NCI-H1436 treated with DMSO at 0.1 percent for 48 hours (cell line): ENCODE data around the gene VPS51.
"Not testable (repeated sequence)": the region's sequence is repeated elsewhere in the genome, so short reads cannot be mapped to it uniquely, and the experiment has no call there.

ENCODE experiments used
- DNase-seq: peaks from one replicate; lab custom pipeline; 2025; lab: John Stamatoyannopoulos, UW

The VPS51 gene

GRCh38 chr11:65134240-65134951, 38.4 kb downstream of the VPS51 start, which contains the start of gene SYVN1:
SYVN1 (minus strand) TSS chr11:65134519; CDS start chr11:65133601, 918 bp downstream.
- DNase-seq: peak; percentile 59

- peak; percentile 90 for DNase-seq
Measured at GRCh38 chr11:65134952-65135632, 39.1 kb downstream of the VPS51 start.

- no peak for DNase-seq
Measured at GRCh38 chr11:65135633-65136145, 39.7 kb downstream of the VPS51 start.

GRCh38 chr11:65136515-65137096, 40.6 kb downstream of the VPS51 start:
- DNase-seq: no peak

GRCh38 chr11:65141896-65142494, 46.0 kb downstream of the VPS51 start:
- DNase-seq: no peak

- DNase-seq: no peak
Measured at GRCh38 chr11:65147352-65148075, 51.5 kb downstream of the VPS51 start.

- DNase-seq: no peak
Measured at GRCh38 chr11:65148657-65149056, 52.6 kb downstream of the VPS51 start.

GRCh38 chr11:65150131-65150508, 54.1 kb downstream of the VPS51 start:
- DNase-seq: not testable (repeated sequence)

- DNase-seq: peak; percentile 4
Measured at GRCh38 chr11:65150509-65151299, 54.7 kb downstream of the VPS51 start.

GRCh38 chr11:65151331-65151899, 55.4 kb downstream of the VPS51 start:
- no peak for DNase-seq

GRCh38 chr11:65152122-65152521, 56.1 kb downstream of the VPS51 start:
- DNase-seq: no peak

GRCh38 chr11:65156256-65156655, 60.2 kb downstream of the VPS51 start:
- no peak for DNase-seq

- no peak for DNase-seq
Measured at GRCh38 chr11:65156926-65157325, 60.9 kb downstream of the VPS51 start.

GRCh38 chr11:65157336-65157735, 61.3 kb downstream of the VPS51 start:
- no peak for DNase-seq

- DNase-seq: no peak
Measured at GRCh38 chr11:65159012-65159411, 63.0 kb downstream of the VPS51 start.

GRCh38 chr11:65160643-65161042, 64.6 kb downstream of the VPS51 start:
- no peak for DNase-seq
